Stimulated activated CD4-positive, alpha-beta T cell treated with anti-CD3 and anti-CD28 coated beads, TNF-alpha, amount 100 ng/mL, for 1 hour (primary cell): ENCODE results near the gene ZBTB7C.
"Not testable (repeated sequence)": the region's sequence is repeated elsewhere in the genome, so short reads cannot be mapped to it uniquely, and the experiment has no call there.

Experiments
- DNase-seq, 3 donors: peaks; one replicate each; pipeline ENCODE4 v3.0.0-alpha.2; 2020; ENCODE audit warnings: low read depth in 3 of 3, low spot score in 1 of 3

ZBTB7C gene

GRCh38 chr18:48303883-48304282 lies 105.3 kb downstream of the ZBTB7C start:
- no peak for DNase-seq

- DNase-seq = no peak
Observed at GRCh38 chr18:48302736-48303135, 106.4 kb downstream of the ZBTB7C start.

- no peak for DNase-seq
Observed at GRCh38 chr18:48300463-48300961, 108.7 kb downstream of the ZBTB7C start.

GRCh38 chr18:48297139-48297538 lies 112.0 kb downstream of the ZBTB7C start:
- DNase-seq = no peak

GRCh38 chr18:48296581-48296980 lies 112.6 kb downstream of the ZBTB7C start:
- DNase-seq = no peak

- no peak for DNase-seq
Observed at GRCh38 chr18:48295586-48296311, 113.4 kb downstream of the ZBTB7C start.

GRCh38 chr18:48294899-48295585 lies 114.1 kb downstream of the ZBTB7C start:
- DNase-seq = no peak

- no peak for DNase-seq
Observed at GRCh38 chr18:48293954-48294898, 115.0 kb downstream of the ZBTB7C start.

- no peak for DNase-seq
Observed at GRCh38 chr18:48292782-48293424, 116.3 kb downstream of the ZBTB7C start.

GRCh38 chr18:48292229-48292628 lies 117.0 kb downstream of the ZBTB7C start:
- DNase-seq = no peak

- no peak for DNase-seq
Observed at GRCh38 chr18:48290162-48290926, 118.8 kb downstream of the ZBTB7C start.

GRCh38 chr18:48284743-48285142 lies 124.4 kb downstream of the ZBTB7C start:
- no peak for DNase-seq

GRCh38 chr18:48284011-48284410 lies 125.2 kb downstream of the ZBTB7C start:
- not testable (repeated sequence) for DNase-seq

- DNase-seq = not testable (repeated sequence)
Observed at GRCh38 chr18:48281460-48281859, 127.7 kb downstream of the ZBTB7C start.

GRCh38 chr18:48279312-48279711 lies 129.9 kb downstream of the ZBTB7C start:
- no peak for DNase-seq

- no peak for DNase-seq
Observed at GRCh38 chr18:48278081-48278480, 131.1 kb downstream of the ZBTB7C start.

GRCh38 chr18:48274301-48274700 lies 134.9 kb downstream of the ZBTB7C start:
- DNase-seq = no peak

- no peak for DNase-seq
Observed at GRCh38 chr18:48270929-48271328, 138.3 kb downstream of the ZBTB7C start.

GRCh38 chr18:48265328-48265727 lies 143.9 kb downstream of the ZBTB7C start:
- no peak for DNase-seq
